HG03280 (cell line): ENCODE data around the gene CBLIF.
"Not testable (repeated sequence)": the region's sequence is repeated elsewhere in the genome, so short reads cannot be mapped to it uniquely, and the experiment has no call there.

Experiments
- ATAC-seq: cut with Tn5 transposase; IDR thresholded peaks from one replicate; pipeline ENCODE4 v1.9.1; 2021; ENCODE audit warnings: mild to moderate bottlenecking, moderate library complexity; ENCODE audit not compliant: unreplicated experiment

Gene CBLIF

GRCh38 chr11:59848439-59848838, 3.1 kb upstream of the CBLIF start:
- not testable (repeated sequence) for ATAC-seq

- no peak for ATAC-seq
Measured at GRCh38 chr11:59847626-59848025, 2.3 kb upstream of the CBLIF start.

- no peak for ATAC-seq
Measured at GRCh38 chr11:59846556-59846955, 1.3 kb upstream of the CBLIF start.

GRCh38 chr11:59842316-59842715, 3.0 kb downstream of the CBLIF start:
- no peak for ATAC-seq

- no peak for ATAC-seq
Measured at GRCh38 chr11:59841514-59841913, 3.8 kb downstream of the CBLIF start.

- no peak for ATAC-seq
Measured at GRCh38 chr11:59839615-59840014, 5.7 kb downstream of the CBLIF start.

- no peak for ATAC-seq
Measured at GRCh38 chr11:59833602-59834001, 11.7 kb downstream of the CBLIF start.

GRCh38 chr11:59829358-59829757, 15.9 kb downstream of the CBLIF start:
- no peak for ATAC-seq

GRCh38 chr11:59822989-59823566, 22.2 kb downstream of the CBLIF start:
- ATAC-seq, result peak; percentile 92

GRCh38 chr11:59818572-59818971, 26.7 kb downstream of the CBLIF start:
- ATAC-seq, result no peak

- ATAC-seq, result not testable (repeated sequence)
Measured at GRCh38 chr11:59816434-59816833, 28.9 kb downstream of the CBLIF start.

- no peak for ATAC-seq
Measured at GRCh38 chr11:59815754-59816153, 29.5 kb downstream of the CBLIF start.

GRCh38 chr11:59814021-59814420, 31.3 kb downstream of the CBLIF start:
- ATAC-seq, result no peak

- ATAC-seq, result no peak
Measured at GRCh38 chr11:59813364-59813763, 31.9 kb downstream of the CBLIF start.

- ATAC-seq, result no peak
Measured at GRCh38 chr11:59812220-59812619, 33.1 kb downstream of the CBLIF start.

- no peak for ATAC-seq
Measured at GRCh38 chr11:59810911-59811259, 34.4 kb downstream of the CBLIF start.

GRCh38 chr11:59810189-59810910, 34.9 kb downstream of the CBLIF start, which contains the start of gene MRPL16:
MRPL16 (minus strand) TSS chr11:59810778; CDS start chr11:59810658, 120 bp downstream.
- peak; percentile 99 for ATAC-seq

- no peak for ATAC-seq
Measured at GRCh38 chr11:59807047-59807610, 38.2 kb downstream of the CBLIF start.

GRCh38 chr11:59804061-59804460, 41.2 kb downstream of the CBLIF start:
- ATAC-seq, result no peak

GRCh38 chr11:59802639-59803176, 42.6 kb downstream of the CBLIF start:
- ATAC-seq, result no peak

GRCh38 chr11:59801981-59802638, 43.2 kb downstream of the CBLIF start:
- no peak for ATAC-seq
